HEK293T (cell line): ENCODE data around the gene SSH2.

Experiments used
- BHLHE40 ChIP-seq: fragments of 450-650 bp; IDR thresholded peaks from 2 replicates; pipeline ENCODE4 v1.6.1; 2016; ENCODE audit warnings: mild to moderate bottlenecking, moderate library complexity, borderline replicate concordance
- LEF1 ChIP-seq: fragments of 450-650 bp; IDR thresholded peaks from 2 replicates; pipeline ENCODE4 v1.6.1; 2017; ENCODE audit warnings: mild to moderate bottlenecking, borderline replicate concordance
- SUZ12 ChIP-seq: fragments of 450-650 bp; IDR thresholded peaks from 2 replicates; pipeline ENCODE4 v1.6.1; 2016; ENCODE audit warnings: mild to moderate bottlenecking

DNA sequence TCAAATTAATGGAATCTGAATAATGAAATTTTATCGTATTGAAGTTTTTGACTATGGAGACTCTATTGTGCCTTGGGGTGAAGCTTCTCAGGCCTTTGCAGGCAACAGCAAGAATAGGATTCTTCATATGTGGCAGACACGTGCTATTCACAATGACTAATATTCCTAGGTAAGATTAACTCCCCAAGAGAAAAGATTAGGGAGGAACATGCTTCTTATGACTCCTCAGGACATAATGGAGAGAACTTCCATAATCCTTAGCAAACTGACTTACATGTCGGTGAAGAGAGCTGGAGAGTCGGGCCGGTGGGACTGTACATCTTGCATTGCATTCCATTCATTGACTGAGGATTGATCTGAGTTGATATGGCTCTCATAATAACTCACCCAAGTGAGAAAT lies 258.4 kb downstream of the SSH2 start:
- no peak for TF ChIP-seq SUZ12
- no peak for TF ChIP-seq LEF1
- TF ChIP-seq BHLHE40: no peak
